HCT116 (cell line): ENCODE results near the gene PDE6D. TPM values are rescaled to one million over a fixed set of nuclear protein-coding genes. Genes with fewer than 3 reads are reported as not detected.

Experiments used
- ATAC-seq: fragments of 200-7000 bp; cut with Tn5 transposase; 2 replicates; pipeline ENCODE4 v1.9.1; 2020; ENCODE audit warnings: mild to moderate bottlenecking, moderate library complexity
- BruUV-seq: library from RNA; stranded (reverse); fragments of 400-500 nt; replicated peaks from 2 replicates; lab custom pipeline; 2021; lab: Mats Ljungman, UMichigan
- CTCF ChIA-PET: fragments of 300-600 bp; sonication (Branson Sonifier 250); formaldehyde crosslinking; loops from one replicate; lab custom pipeline; 2021; ENCODE audit warnings: antibody characterized with exemption; lab: Charles Lee
- POLR2A ChIA-PET: fragments of 300-600, 350-600 bp; sonication (Branson Sonifier 250); formaldehyde crosslinking; loops from one replicate; lab custom pipeline; 2021; ENCODE audit warnings: antibody characterized with exemption; lab: Charles Lee
- RAD21 ChIA-PET, 2 experiments: fragments of 300-600 bp; sonication (Branson Sonifier 250); formaldehyde crosslinking; loops; one replicate each; lab custom pipeline; 2023; ENCODE audit warnings: low total read pairs in 2 of 2; ENCODE audit not compliant: uncharacterized antibody in 2 of 2, unreplicated experiment in 2 of 2, low non-redundant PET in 1 of 2; lab: Charles Lee
- DNase-seq: peaks from one replicate; pipeline ENCODE4 v3.0.0-alpha.2; 2010; ENCODE audit warnings: low read depth, low spot score
- H2AFZ ChIP-seq: fragments of 200-600 bp; shearing (Covaris generic), sonication (generic); 2 replicates; pipeline ENCODE4 v1.6.1; 2017; ENCODE audit warnings: low read depth, mixed run types, mixed read lengths, antibody characterized with exemption, low read length; ENCODE audit not compliant: poor library complexity, severe bottlenecking
- H3K27ac ChIP-seq: 2 replicates; pipeline ENCODE4 v1.5.1; 2012; ENCODE audit warnings: low read depth, low read length
- H3K27me3 ChIP-seq: fragments of 200-600 bp; sonication (generic); 2 replicates; pipeline ENCODE4 v1.6.1; 2016; ENCODE audit warnings: mixed run types, low read length, mixed read lengths; ENCODE audit not compliant: insufficient read depth
- H3K36me3 ChIP-seq, 2 experiments: fragments of 200-500 bp in 1 of 2; fragments of 200-600 bp in 1 of 2; sonication (Bioruptor generic) in 1 of 2; sonication (generic) in 1 of 2; 2 replicates each; pipeline versions ENCODE4 v1.5.1 to v1.6.1; 2014 to 2016; ENCODE audit warnings: low read length in 2 of 2, inconsistent platforms in 1 of 2, mixed read lengths in 1 of 2, mixed run types in 1 of 2; ENCODE audit not compliant: insufficient read depth in 2 of 2, control insufficient read depth in 1 of 2
- H3K4me1 ChIP-seq, 2 experiments: fragments of 200-600 bp in 1 of 2; sonication (generic) in 1 of 2; 2 replicates each; pipeline versions ENCODE4 v1.5.1 to v1.6.1; 2012 to 2017; ENCODE audit warnings: low read length in 2 of 2, inconsistent platforms in 1 of 2, mild to moderate bottlenecking in 1 of 2, mixed read lengths in 1 of 2, mixed run types in 1 of 2, moderate library complexity in 1 of 2; ENCODE audit not compliant: insufficient read depth in 2 of 2, control insufficient read depth in 1 of 2
- H3K4me2 ChIP-seq: fragments of 200-600 bp; sonication (generic); 2 replicates; pipeline ENCODE4 v1.6.1; 2017; ENCODE audit warnings: mixed run types, low read length, mixed read lengths
- H3K4me3 ChIP-seq, 2 experiments: fragments of 200-600 bp in 1 of 2; sonication (generic) in 1 of 2; replicated peaks in 1 of 2; 2 replicates each; pipeline ENCODE4 v1.5.1; 2011 to 2016; ENCODE audit warnings: low read length in 2 of 2, control low read depth in 1 of 2, low read depth in 1 of 2, mild to moderate bottlenecking in 1 of 2, mixed read lengths in 1 of 2, mixed run types in 1 of 2
- H3K79me2 ChIP-seq: fragments of 200-600 bp; sonication (generic); 2 replicates; pipeline ENCODE4 v1.6.1; 2017; ENCODE audit warnings: mild to moderate bottlenecking, mixed run types, low read length, moderate library complexity, mixed read lengths; ENCODE audit not compliant: insufficient read depth
- H3K9ac ChIP-seq: fragments of 200-600 bp; sonication (generic); 2 replicates; pipeline ENCODE4 v1.6.1; 2016; ENCODE audit warnings: low read length, mixed read lengths
- H3K9me2 ChIP-seq: fragments of 200-600 bp; sonication (generic), shearing (Covaris generic); 2 replicates; pipeline ENCODE4 v1.6.1; 2017; ENCODE audit warnings: mixed run types, mild to moderate bottlenecking, moderate library complexity; ENCODE audit not compliant: insufficient read depth
- H3K9me3 ChIP-seq, 2 experiments: fragments of 200-500 bp in 1 of 2; fragments of 200-600 bp in 1 of 2; sonication (Bioruptor generic) in 1 of 2; sonication (generic) in 1 of 2; 2 replicates each; pipeline ENCODE4 v1.6.1; 2014 to 2017; ENCODE audit warnings: low read length in 2 of 2, mixed read lengths in 2 of 2, inconsistent platforms in 1 of 2, low read depth in 1 of 2, mild to moderate bottlenecking in 1 of 2, mixed run types in 1 of 2, moderate library complexity in 1 of 2; ENCODE audit not compliant: control insufficient read depth in 1 of 2, insufficient read depth in 1 of 2
- H4K20me1 ChIP-seq: fragments of 200-600 bp; sonication (generic), shearing (Covaris generic); 2 replicates; pipeline ENCODE4 v1.6.1; 2017; ENCODE audit warnings: mixed run types, mild to moderate bottlenecking, moderate library complexity; ENCODE audit not compliant: insufficient read depth
- ATF3 ChIP-seq: IDR thresholded peaks from 2 replicates; pipeline ENCODE4 v1.6.1; 2012
- CBX3 ChIP-seq: IDR thresholded peaks from 2 replicates; pipeline ENCODE4 v1.6.1; 2012; ENCODE audit warnings: low read depth
- EGR1 ChIP-seq: IDR thresholded peaks from 2 replicates; pipeline ENCODE4 v1.6.1; 2012; ENCODE audit warnings: low read depth
- EZH2phosphoT487 ChIP-seq: fragments of 200-600 bp; IDR thresholded peaks from 2 replicates; pipeline ENCODE4 v1.6.1; 2018; ENCODE audit warnings: antibody characterized with exemption, borderline replicate concordance
- FOSL1 ChIP-seq: IDR thresholded peaks from 2 replicates; pipeline ENCODE4 v1.6.1; 2012; ENCODE audit warnings: low read depth
- JUND ChIP-seq: IDR thresholded peaks from 2 replicates; pipeline ENCODE4 v1.6.1; 2012
- MAX ChIP-seq: IDR thresholded peaks from 2 replicates; pipeline ENCODE4 v1.6.1; 2012
- POLR2AphosphoS5 ChIP-seq: IDR thresholded peaks from 2 replicates; pipeline ENCODE4 v1.6.1; 2011; ENCODE audit warnings: mild to moderate bottlenecking, low read depth, low read length, moderate library complexity
- SIN3A ChIP-seq: IDR thresholded peaks from 2 replicates; pipeline ENCODE4 v1.6.1; 2012; ENCODE audit warnings: low read depth
- SP1 ChIP-seq: IDR thresholded peaks from 2 replicates; pipeline ENCODE4 v1.6.1; 2012; ENCODE audit warnings: low read depth
- SRF ChIP-seq: IDR thresholded peaks from 2 replicates; pipeline ENCODE4 v1.6.1; 2012; ENCODE audit warnings: low read depth
- TCF7L2 ChIP-seq: IDR thresholded peaks from 2 replicates; pipeline ENCODE4 v1.7.0; 2011; ENCODE audit warnings: borderline replicate concordance, inconsistent platforms; ENCODE audit not compliant: insufficient read depth, insufficient read length; ENCODE audit errors: extremely low read depth
- YY1 ChIP-seq: IDR thresholded peaks from 2 replicates; pipeline ENCODE4 v1.6.1; 2011; ENCODE audit warnings: low read length, low read depth, moderate library complexity, mild to moderate bottlenecking; ENCODE audit not compliant: insufficient replicate concordance; ENCODE audit errors: extremely low read depth
- ZFX ChIP-seq: fragments of 450-650 bp; IDR thresholded peaks from 2 replicates; pipeline ENCODE4 v1.6.1; 2017
- ZNF274 ChIP-seq: fragments of 200-500 bp; sonication (Bioruptor generic); IDR thresholded peaks from 2 replicates; pipeline ENCODE4 v1.6.1; 2014; ENCODE audit warnings: mild to moderate bottlenecking, low read depth, low read length, inconsistent platforms
- intact Hi-C: fragments of 100-400 bp; cut with micrococcal nuclease; formaldehyde crosslinking; loops from 2 replicates; pipeline ENCODE4 v1.10.0; 2022
- total RNA-seq: library from RNA; stranded (reverse); gene quantifications from one replicate; pipeline ENCODE4 v1.2.1, GENCODE V29; 2021; ENCODE audit not compliant: unreplicated experiment

Gene PDE6D
- total RNA-seq, 1 experiment from 2014 or later: 26.6 TPM

- ChIA-PET RAD21 (no interaction called here), POLR2A (interaction anchor here (0.7 to 3.1 kb wide), 5 partner anchors 8 to 31 kb away, joined by 3 to 15 read pairs (median 7); partner anchors contain the start of gene PTMA), CTCF (interaction anchor here (2.2 to 2.5 kb wide), 2 partner anchors 10 to 32 kb away, joined by 11 to 12 read pairs; no protein-coding TSS in a partner anchor)
- Histone ChIP-seq H3K9me2 (no peaks in the 10 kb centered on the region), H4K20me1 (no peaks in the 10 kb centered on the region), H3K4me1 (peaks cover 39 to 73% of the 10 kb centered on the region in 2 experiments), H3K9ac (peak overlapping the region; percentile 98), H3K36me3 (no peaks in the 10 kb centered on the region), H3K27ac (peak overlapping the region; percentile 100; the same call in 1 of the 2 replicates), H3K4me2 (peak overlapping the region; percentile 81), H3K27me3 (no peaks in the 10 kb centered on the region), H3K4me3 (no peak overlapping the region), H2AFZ (no peak overlapping the region), H3K9me3 (no peaks in the 10 kb centered on the region), H3K79me2 (peaks cover 5% of the 10 kb centered on the region; the same call in 1 of the 2 replicates)
- ATAC-seq (no peak), DNase-seq (no peak)
- intact Hi-C loops: no loop called here
- no TSS peak for BruUV-seq
- TF ChIP-seq SRF (no peak), YY1 (no peak), EZH2phosphoT487 (no peak), MAX (no peak), TCF7L2 (no peak), SP1 (no peak), ATF3 (no peak), POLR2AphosphoS5 (no peak), ZNF274 (no peak), FOSL1 (no peak), CBX3 (no peak), EGR1 (no peak), JUND (no peak), SIN3A (no peak), ZFX (no peak)
These were observed 98.3 kb downstream of the PDE6D start for GRCh38 chr2:231682603-231683291.

Other genes with a start within 250 kb of the PDE6D start
- gene TEX44, start 188.4 kb downstream of the PDE6D start, total RNA-seq: not detected
- 2,752 TPM for gene PTMA, start 72.8 kb downstream of the PDE6D start, total RNA-seq
- gene COPS7B, start 5.2 kb upstream of the PDE6D start, total RNA-seq: 52.9 TPM
- 0.52 TPM for gene NPPC, start 145.1 kb upstream of the PDE6D start, total RNA-seq
- gene DIS3L2, start 180.4 kb upstream of the PDE6D start, total RNA-seq: 42.5 TPM